Gastroesophageal sphincter (tissue), 3 donors: ENCODE data around the gene NGB.

Experiments used
- EP300 ChIP-seq: sonication (generic); formaldehyde crosslinking; IDR thresholded peaks from one replicate; pipeline ENCODE4 v1.6.1; 2017; ENCODE audit warnings: antibody characterized with exemption, mild to moderate bottlenecking
- POLR2A ChIP-seq, 2 donors: fragments of 450-650 bp; IDR thresholded peaks; one replicate each; pipeline ENCODE4 v1.6.1; 2017; ENCODE audit warnings: antibody characterized with exemption in 2 of 2, mild to moderate bottlenecking in 2 of 2, moderate library complexity in 1 of 2
- TF ChIP-seq, protein P1 (sequence below), 4 experiments: fragments of 200-600 bp in 2 of 4; fragments of 450-650 bp in 2 of 4; sonication (generic) in 1 of 4; IDR thresholded peaks; one replicate each; pipeline ENCODE4 v1.5.1; 2017 to 2019; ENCODE audit warnings: antibody characterized with exemption in 4 of 4, mild to moderate bottlenecking in 2 of 4, moderate library complexity in 2 of 4

DNA sequence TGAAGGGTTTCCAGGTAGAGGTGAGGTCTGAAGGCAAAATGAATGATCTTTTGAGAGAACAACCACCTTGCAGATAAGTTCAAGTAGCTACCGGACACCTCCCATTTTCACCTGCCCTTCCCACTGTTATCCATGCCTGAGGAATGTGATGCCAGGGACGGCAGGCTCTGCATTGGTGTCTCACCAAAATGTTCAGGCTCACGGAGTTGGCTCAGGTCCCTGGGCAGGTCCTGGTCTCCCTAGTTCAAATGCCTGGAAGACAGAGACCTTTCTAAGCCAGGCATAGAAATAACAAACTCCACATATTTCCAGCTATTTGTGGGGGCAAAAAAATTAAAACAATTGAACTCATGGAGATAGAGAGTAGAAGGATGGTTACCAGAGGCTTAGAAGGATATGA lies 53.5 kb downstream of the NGB start:
- TF ChIP-seq, protein P1, sequence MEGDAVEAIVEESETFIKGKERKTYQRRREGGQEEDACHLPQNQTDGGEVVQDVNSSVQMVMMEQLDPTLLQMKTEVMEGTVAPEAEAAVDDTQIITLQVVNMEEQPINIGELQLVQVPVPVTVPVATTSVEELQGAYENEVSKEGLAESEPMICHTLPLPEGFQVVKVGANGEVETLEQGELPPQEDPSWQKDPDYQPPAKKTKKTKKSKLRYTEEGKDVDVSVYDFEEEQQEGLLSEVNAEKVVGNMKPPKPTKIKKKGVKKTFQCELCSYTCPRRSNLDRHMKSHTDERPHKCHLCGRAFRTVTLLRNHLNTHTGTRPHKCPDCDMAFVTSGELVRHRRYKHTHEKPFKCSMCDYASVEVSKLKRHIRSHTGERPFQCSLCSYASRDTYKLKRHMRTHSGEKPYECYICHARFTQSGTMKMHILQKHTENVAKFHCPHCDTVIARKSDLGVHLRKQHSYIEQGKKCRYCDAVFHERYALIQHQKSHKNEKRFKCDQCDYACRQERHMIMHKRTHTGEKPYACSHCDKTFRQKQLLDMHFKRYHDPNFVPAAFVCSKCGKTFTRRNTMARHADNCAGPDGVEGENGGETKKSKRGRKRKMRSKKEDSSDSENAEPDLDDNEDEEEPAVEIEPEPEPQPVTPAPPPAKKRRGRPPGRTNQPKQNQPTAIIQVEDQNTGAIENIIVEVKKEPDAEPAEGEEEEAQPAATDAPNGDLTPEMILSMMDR (IDR thresholded peaks at IDR 0.05): no peak
- TF ChIP-seq POLR2A (IDR thresholded peaks at IDR 0.05) (no peak), EP300 (no peak)
